ENCODE measurements around the gene WDFY2. TPM values are rescaled to one million over a fixed set of nuclear protein-coding genes. Genes with fewer than 3 reads are reported as not detected.

Gene WDFY2
- total RNA-seq, 1 donor from 2014 or later = 20.7 TPM

DNA sequence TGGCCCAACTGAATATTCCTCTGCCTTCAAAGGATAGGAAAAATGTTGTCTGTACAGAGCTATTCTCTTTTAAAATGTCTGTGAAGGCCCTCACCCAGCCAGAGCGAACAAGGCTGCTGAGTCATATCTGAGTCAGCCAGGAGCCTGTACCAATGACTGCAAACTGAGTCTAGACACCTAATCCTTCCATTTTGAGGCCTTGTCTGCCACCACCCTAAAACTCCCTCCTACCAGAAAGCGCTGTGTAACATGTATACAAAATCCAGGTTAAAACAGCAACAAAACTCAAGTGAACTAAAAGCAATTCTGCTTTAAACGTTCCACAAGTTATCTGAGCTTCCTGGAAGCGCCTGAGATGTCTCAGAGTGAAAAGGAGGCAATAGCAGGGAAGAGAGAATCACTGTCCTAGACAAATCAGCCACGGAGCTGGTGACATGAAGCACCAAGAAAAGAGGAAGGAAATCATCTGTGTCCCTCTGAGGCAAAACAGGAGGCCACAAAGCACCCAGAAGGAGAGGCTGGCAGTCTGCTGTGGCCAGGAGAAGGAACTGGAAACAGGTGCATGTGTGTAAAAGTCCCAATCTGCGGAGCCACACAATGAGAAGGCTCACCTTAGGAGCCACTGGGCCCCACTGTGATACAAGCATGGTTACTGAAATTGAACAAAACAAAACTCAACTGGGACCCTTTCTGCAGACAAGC is 209.5 kb downstream of the WDFY2 start:
- Mint-ChIP-seq H3K36me3 (ENCODE audit: low read depth) (peaks cover 6% of the 10 kb centered on the region), H3K27ac (ENCODE audit: unreplicated experiment) (no peak overlapping the region), H3K4me3 (no peak overlapping the region), H3K27me3 (ENCODE audit: low read depth) (no peaks in the 10 kb centered on the region), H3K9me3 (no peaks in the 10 kb centered on the region), H3K4me1 (peaks cover 9% of the 10 kb centered on the region)
- DNase-seq (ENCODE audit: low read depth, low spot score) = no peak
- TF ChIP-seq, protein P1, sequence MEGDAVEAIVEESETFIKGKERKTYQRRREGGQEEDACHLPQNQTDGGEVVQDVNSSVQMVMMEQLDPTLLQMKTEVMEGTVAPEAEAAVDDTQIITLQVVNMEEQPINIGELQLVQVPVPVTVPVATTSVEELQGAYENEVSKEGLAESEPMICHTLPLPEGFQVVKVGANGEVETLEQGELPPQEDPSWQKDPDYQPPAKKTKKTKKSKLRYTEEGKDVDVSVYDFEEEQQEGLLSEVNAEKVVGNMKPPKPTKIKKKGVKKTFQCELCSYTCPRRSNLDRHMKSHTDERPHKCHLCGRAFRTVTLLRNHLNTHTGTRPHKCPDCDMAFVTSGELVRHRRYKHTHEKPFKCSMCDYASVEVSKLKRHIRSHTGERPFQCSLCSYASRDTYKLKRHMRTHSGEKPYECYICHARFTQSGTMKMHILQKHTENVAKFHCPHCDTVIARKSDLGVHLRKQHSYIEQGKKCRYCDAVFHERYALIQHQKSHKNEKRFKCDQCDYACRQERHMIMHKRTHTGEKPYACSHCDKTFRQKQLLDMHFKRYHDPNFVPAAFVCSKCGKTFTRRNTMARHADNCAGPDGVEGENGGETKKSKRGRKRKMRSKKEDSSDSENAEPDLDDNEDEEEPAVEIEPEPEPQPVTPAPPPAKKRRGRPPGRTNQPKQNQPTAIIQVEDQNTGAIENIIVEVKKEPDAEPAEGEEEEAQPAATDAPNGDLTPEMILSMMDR (conservative IDR thresholded peaks at IDR 0.05) = no peak

- Mint-ChIP-seq H3K9me3 (no peaks in the 10 kb centered on the region), H3K27ac (ENCODE audit: unreplicated experiment) (no peak overlapping the region), H3K4me1 (peaks cover 13% of the 10 kb centered on the region), H3K36me3 (ENCODE audit: low read depth) (peaks cover 4% of the 10 kb centered on the region), H3K4me3 (no peak overlapping the region), H3K27me3 (ENCODE audit: low read depth) (no peaks in the 10 kb centered on the region)
- TF ChIP-seq, protein P1 (conservative IDR thresholded peaks at IDR 0.05) = no peak
- DNase-seq (ENCODE audit: low read depth, low spot score) = no peak
Measured at GRCh38 chr13:51794964-51795363, 210.7 kb downstream of the WDFY2 start.

DNA sequence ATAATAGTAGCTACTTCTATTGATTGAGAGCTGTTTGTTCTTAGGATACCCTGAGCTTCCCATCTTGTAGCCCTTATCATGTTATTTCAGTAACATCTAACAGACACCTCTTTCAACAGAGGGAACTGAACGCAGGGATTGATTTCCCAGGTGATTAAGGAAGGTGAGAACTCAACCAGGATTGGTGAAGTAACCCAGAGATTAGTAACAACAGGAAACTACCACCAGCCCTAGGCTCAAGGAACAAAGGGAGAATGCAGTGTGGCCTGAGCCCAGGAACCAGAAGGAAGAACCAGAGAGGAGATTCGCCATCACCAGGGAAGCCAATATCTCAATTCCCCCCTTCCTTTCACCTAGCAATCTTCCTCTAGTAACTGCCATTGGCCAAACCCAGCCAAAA is 211.2 kb downstream of the WDFY2 start:
- H3K27ac Mint-ChIP-seq (ENCODE audit: unreplicated experiment) = no peak overlapping the region
- TF ChIP-seq, protein P1 (conservative IDR thresholded peaks at IDR 0.05) = no peak
- H3K9me3 Mint-ChIP-seq = no peaks in the 10 kb centered on the region
- no peak for DNase-seq (ENCODE audit: low read depth, low spot score)
- H3K4me1 Mint-ChIP-seq = peaks cover 14% of the 10 kb centered on the region
- no peaks in the 10 kb centered on the region for H3K27me3 Mint-ChIP-seq (ENCODE audit: low read depth)
- no peak overlapping the region for H3K4me3 Mint-ChIP-seq
- peaks cover 4% of the 10 kb centered on the region for H3K36me3 Mint-ChIP-seq (ENCODE audit: low read depth)

- no peaks in the 10 kb centered on the region for H3K27me3 Mint-ChIP-seq (ENCODE audit: low read depth)
- no peak for DNase-seq (ENCODE audit: low read depth, low spot score)
- no peaks in the 10 kb centered on the region for H3K9me3 Mint-ChIP-seq
- peak overlapping the region; percentile 13 for H3K4me3 Mint-ChIP-seq
- peak overlapping the region; percentile 35 for H3K27ac Mint-ChIP-seq (ENCODE audit: unreplicated experiment)
- peaks cover 4% of the 10 kb centered on the region for H3K36me3 Mint-ChIP-seq (ENCODE audit: low read depth)
- TF ChIP-seq, protein P1 (conservative IDR thresholded peaks at IDR 0.05) = no peak
- peaks cover 18% of the 10 kb centered on the region for H3K4me1 Mint-ChIP-seq
Measured at GRCh38 chr13:51796546-51796945, 212.3 kb downstream of the WDFY2 start.

DNA sequence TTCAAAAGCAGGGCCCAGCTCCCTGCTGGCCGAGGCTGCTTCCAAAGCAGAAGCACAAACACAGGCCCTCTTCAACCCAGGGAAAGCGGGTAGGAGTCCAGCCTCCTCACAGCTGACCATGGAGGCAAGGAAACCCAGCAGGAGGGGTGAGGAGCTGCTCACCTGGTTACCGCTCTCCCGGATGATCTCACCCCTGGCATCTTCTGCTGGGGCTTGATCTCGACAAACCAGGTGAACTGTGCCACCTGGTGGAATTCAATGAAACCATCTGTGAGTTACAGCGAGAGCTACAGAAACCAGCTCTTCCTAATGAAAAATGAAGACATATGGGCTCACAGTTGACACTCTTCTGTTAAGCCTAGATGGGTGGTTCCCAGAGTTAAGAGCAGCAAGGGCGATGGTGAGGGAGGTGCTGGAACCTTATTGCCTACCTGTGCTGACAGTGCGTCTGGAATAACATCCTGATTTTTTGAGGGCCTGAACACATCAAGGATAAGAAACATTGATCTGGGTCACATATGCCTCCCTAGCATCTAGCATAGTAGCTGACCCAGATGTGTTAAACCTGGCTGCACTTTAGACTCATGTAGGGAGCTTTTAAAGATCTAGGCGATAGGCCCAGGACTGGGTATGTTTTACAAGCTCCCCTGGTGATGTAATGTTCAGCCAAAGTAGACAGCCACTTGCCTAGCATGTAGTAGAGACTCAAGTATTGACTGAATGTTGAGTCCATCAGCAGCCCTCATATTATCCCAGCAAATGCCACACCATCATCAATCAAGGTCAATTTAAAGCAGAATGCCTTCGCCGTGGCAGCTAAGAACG is 213.6 kb downstream of the WDFY2 start:
- Mint-ChIP-seq H3K27me3 (ENCODE audit: low read depth) (no peaks in the 10 kb centered on the region), H3K27ac (ENCODE audit: unreplicated experiment) (no peak overlapping the region), H3K9me3 (no peaks in the 10 kb centered on the region), H3K4me1 (peaks cover 31% of the 10 kb centered on the region), H3K36me3 (ENCODE audit: low read depth) (peaks cover 3% of the 10 kb centered on the region), H3K4me3 (no peak overlapping the region)
- DNase-seq (ENCODE audit: low read depth, low spot score) = no peak
- TF ChIP-seq, protein P1 (conservative IDR thresholded peaks at IDR 0.05) = peak; percentile 75
